RKO (cell line): ENCODE measurements around the gene LNP1.
"Not testable (repeated sequence)": the region's sequence is repeated elsewhere in the genome, so short reads cannot be mapped to it uniquely, and the experiment has no call there.

ENCODE experiments used
- DNase-seq: peaks from one replicate; pipeline ENCODE4 v3.0.0-alpha.2; 2016; ENCODE audit warnings: low spot score

LNP1 gene

DNA sequence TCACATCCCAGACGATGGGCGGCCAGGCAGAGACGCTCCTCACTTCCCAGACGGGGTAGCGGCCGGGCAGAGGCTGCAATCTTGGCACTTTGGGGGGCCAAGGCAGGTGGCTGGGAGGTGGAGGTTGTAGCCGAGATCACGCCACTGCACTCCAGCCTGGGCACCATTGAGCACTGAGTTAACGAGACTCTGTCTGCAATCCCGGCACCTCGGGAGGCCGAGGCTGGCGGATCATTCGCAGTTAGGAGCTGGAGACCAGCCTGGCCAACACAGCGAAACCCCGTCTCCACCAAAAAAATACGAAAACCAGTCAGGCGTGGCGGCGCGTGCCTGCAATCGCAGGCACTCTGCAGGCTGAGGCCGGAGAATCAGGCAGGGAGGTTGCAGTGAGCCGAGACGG is 77.2 kb downstream of the LNP1 start:
- DNase-seq, result not testable (repeated sequence)

DNA sequence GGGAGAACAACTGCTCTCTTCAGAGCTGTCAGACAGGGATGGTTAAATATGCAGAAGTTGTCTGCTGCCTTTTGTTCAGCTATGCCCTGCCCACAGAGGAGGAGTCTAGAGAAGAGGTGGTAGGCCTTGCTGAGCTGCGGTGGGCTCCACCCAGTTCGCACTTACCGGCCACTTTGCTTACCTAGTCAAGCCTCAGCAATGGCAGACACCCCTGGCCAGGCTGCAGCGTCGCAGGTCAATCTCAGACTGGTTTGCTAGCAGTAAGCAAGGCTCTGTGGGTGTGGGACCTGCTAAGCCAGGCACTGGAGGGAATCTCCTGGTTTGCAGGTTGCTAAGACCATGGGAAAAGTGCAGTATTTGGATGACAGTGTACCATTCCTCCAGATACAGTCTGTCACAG is 78.7 kb downstream of the LNP1 start:
- no peak for DNase-seq

- no peak for DNase-seq
Measured at GRCh38 chr3:100482176-100482575, 80.8 kb downstream of the LNP1 start.

DNA sequence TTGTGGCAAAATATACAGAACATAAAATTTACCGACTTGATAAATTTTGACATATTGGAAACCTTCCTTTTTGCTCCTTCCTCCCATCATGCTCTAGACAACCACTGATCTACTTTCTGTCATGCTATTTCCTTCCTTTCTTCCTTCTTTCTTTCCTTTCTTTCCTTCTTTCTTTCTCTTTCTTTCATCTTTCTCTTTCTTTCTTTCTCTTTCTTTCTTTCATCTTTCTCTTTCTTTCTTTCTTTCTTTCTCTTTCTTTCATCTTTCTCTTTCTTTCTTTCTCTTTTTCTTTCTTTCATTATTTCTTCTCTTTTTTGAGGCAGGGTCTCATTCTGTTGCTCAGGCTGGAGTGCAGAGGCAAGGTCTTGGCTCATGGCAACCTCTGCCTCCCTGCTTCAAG is 82.2 kb downstream of the LNP1 start:
- DNase-seq, result no peak

DNA sequence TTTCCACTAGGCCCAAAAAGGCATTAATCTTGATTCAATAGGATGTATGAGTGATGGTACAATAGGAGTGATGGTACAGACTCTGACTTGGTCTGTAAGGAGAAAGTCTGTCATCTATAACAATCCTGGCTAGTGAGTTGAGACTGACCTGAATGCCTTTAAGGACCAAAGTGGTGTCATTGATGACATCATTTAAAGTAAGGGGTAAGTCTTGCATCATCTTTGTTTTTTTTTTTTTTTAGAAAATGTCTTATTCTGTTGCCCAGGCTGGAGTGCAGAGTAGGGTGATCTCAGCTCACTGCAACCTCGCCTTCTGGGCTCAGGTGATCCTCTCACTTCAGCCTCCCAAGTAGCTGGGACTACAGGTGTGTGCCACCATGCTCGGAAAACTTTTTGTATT is 85.5 kb downstream of the LNP1 start:
- DNase-seq, result no peak

DNA sequence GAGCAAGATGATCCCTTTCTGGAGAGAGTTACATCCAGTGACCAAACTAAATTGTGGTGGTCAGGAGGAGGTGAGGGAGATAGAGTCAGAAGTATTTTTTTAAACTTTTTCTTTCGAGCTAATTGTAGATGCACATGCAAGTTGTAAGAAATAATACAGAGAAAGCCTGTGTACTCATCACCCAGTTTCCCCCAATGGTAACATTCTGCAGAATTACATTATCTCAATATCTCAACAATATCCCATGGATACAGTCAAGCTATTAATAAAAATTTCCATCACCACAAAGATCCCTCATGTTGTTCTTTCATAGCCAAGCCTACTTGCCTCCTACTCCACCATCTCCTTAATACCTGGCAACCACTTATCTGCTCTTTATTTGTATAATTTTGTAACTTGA is 87.8 kb downstream of the LNP1 start:
- DNase-seq, result no peak

GRCh38 chr3:100492059-100493006 is 91.0 kb downstream of the LNP1 start, which contains the start of gene TMEM45A:
TSS of gene TMEM45A (plus strand) at chr3:100492619. CDS start at chr3:100555212, 62,593 bp downstream.
- peak; percentile 95 for DNase-seq

DNA sequence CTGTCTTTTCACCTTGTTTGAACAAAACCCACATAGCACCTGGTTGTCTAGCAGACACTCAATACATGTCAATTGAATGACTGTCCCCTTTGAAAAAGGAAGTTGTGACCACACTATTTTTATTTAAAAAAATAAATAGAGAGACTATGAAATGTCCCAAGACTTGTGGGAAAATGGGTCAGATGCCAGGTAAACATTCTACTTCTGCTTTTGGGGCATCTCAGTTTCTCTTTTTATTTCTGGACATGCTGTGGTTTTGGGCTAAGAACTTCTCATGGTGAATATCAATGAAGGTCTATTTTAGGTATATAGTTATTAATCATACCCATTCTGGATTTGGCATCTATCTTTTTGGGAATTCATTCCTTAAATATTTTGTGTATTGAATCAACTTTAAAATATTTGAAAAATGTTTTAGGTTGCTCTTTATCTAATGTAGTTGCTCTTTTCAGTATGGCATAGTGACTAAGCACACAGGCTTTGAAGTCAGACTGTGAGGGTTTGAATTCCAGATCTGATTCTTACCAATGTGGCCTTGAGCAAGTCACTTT is 95.4 kb downstream of the LNP1 start:
- DNase-seq, result no peak

GRCh38 chr3:100499651-100500050 is 98.3 kb downstream of the LNP1 start:
- DNase-seq, result no peak

DNA sequence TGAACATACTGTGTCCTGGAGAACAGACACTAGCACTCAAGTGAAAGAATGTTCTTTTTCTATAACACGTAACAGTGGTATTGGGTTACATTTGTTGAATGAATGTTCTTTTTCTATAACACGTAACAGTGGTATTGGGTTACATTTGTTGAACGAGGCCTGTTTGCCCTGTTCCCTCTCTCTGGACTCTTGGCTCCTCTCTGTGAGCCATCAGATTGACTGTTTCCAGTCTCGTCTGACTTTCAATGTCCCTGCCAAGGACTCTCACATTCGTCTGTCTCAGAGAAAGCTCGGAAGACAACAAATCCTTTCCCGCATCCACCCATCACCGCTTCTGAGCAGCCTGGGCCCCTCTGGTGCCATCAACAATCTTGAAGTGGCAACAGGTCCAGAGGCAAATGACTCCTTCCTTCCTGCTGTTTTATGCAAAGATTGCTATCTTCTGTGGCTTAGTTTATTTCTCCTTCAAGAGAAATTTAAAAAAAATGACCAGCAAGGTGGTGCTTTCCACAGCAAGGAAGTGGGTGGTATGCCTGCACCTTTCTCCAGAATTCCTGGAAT is 99.1 kb downstream of the LNP1 start:
- no peak for DNase-seq

- no peak for DNase-seq
Measured at GRCh38 chr3:100503448-100503847, 102.1 kb downstream of the LNP1 start.
